Lung (tissue), 12 donors: ENCODE measurements around the gene ZFAND3. TPM values are rescaled to one million over a fixed set of nuclear protein-coding genes. Genes with fewer than 3 reads are reported as not detected.

ENCODE experiments used
- ATAC-seq: fragments of 200-7000 bp; cut with Tn5 transposase; one replicate; pipeline ENCODE4 v1.9.1; 2020; ENCODE audit warnings: moderate number of reproducible peaks; ENCODE audit not compliant: insufficient read depth, low FRiP score
- DNase-seq, 3 donors: peaks; one replicate each; pipeline ENCODE4 v3.0.0-alpha.2; 2013 to 2017
- H3K27ac ChIP-seq, 2 donors: one replicate each; pipeline ENCODE4 v1.5.1; 2013; ENCODE audit warnings: mild to moderate bottlenecking in 2 of 2, moderate library complexity in 2 of 2, control low read depth in 1 of 2, inconsistent platforms in 1 of 2, low read depth in 1 of 2, low read length in 1 of 2
- H3K27me3 ChIP-seq, 3 donors: one replicate each; pipeline ENCODE4 v1.5.1; 2013; ENCODE audit warnings: low read length in 2 of 3; ENCODE audit not compliant: control insufficient read depth in 3 of 3, insufficient read depth in 3 of 3
- H3K36me3 ChIP-seq, 4 donors: one replicate each; pipeline ENCODE4 v1.5.1; 2013; ENCODE audit warnings: low read length in 4 of 4, mild to moderate bottlenecking in 1 of 4, moderate library complexity in 1 of 4; ENCODE audit not compliant: control insufficient read depth in 4 of 4, insufficient read depth in 4 of 4
- H3K4me1 ChIP-seq, 5 donors: one replicate each; pipeline ENCODE4 v1.5.1; 2013; ENCODE audit warnings: low read length in 5 of 5, mild to moderate bottlenecking in 2 of 5, moderate library complexity in 1 of 5; ENCODE audit not compliant: control insufficient read depth in 5 of 5, insufficient read depth in 5 of 5
- H3K4me3 ChIP-seq: one replicate; pipeline ENCODE4 v1.5.1; 2013; ENCODE audit warnings: mild to moderate bottlenecking, control low read depth, moderate library complexity
- H3K9ac ChIP-seq, 2 donors: one replicate each; pipeline ENCODE4 v1.5.1; 2013; ENCODE audit warnings: low read length in 2 of 2, control low read depth in 1 of 2; ENCODE audit not compliant: insufficient read depth in 1 of 2
- H3K9me3 ChIP-seq, 4 donors: one replicate each; pipeline ENCODE4 v1.5.1; 2013; ENCODE audit warnings: low read length in 3 of 4, mild to moderate bottlenecking in 1 of 4, moderate library complexity in 1 of 4; ENCODE audit not compliant: control insufficient read depth in 4 of 4, insufficient read depth in 3 of 4
- WGBS, 2 donors: extraction: QIAGEN DNeasy Blood & Tissue Kit; methylation state at CpG; one replicate each; pipeline ENCODE4 v1.1.7; 2013; 5-methylcytosine and 5-hydroxymethylcytosine counted together
- polyA plus RNA-seq, 2 donors: library from polyadenylated mRNA; stranded (reverse); fragments of 200-250 nt; gene quantifications; one replicate each; pipeline ENCODE4 v1.2.1, GENCODE V29; 2013
- total RNA-seq, 2 donors: library from RNA; depleted of rRNA in 1 of 2; stranded (reverse); fragments of >200 nt in 1 of 2; gene quantifications; one replicate each; pipeline ENCODE4 v1.2.1, GENCODE V29; 2014 to 2021
- TF ChIP-seq, protein P1 (sequence below): IDR thresholded peaks from 2 replicates; pipeline ENCODE4 v1.5.1; 2012; ENCODE audit warnings: mild to moderate bottlenecking; ENCODE audit errors: control extremely low read depth, extremely low read depth
- donor health status: control.
- donor health status: control.
- donor health status: Bipolar disorder and iron deficiency.
- donor health status: healthy.
- donor health status: DM: yes; HTN: yes; CAD: no.

Gene ZFAND3
- total and polyA plus RNA-seq, 4 donors, result 27.6 to 63.6 (median 51.3) TPM

DNA sequence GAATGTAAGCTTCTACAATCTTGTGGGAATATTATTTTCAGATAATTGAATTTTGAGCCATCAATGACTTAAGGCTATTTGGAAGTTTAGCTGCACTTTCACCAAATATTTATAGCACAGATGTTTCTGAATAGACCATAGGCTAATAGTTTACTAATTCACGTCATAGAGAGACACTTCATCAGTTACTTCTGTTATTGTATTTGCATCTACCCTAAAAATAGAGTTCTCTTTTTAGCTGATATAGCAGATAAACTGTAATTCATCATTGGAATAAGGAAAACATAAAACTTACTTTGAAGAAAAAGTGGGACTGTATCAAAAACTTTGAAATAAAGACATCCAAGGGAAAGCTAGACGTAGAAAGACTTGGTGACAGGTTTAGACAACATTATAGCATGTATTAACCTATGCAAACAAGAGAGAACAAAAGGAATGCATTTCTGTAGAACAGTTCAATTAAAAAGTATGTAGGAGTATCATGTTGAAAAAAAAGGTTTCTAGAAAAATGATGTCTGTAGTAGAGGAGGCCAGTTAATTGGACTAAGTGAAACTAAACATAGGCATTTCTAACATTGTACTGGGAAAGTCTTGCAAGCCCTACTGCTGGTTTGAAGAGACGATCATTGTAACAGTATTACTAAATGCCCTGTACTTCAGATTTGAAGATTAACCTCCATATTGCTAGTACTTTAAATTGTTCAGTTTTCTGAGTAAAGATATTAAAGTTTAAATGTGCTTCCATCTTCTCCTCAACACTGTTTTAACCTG, 123.3 kb downstream of the ZFAND3 start:
- WGBS, 2 donors, result 60 to 62% methylated on average over 3 of the region's 3 CpGs
- H3K27ac ChIP-seq, result no peak overlapping the region
- TF ChIP-seq, protein P1, sequence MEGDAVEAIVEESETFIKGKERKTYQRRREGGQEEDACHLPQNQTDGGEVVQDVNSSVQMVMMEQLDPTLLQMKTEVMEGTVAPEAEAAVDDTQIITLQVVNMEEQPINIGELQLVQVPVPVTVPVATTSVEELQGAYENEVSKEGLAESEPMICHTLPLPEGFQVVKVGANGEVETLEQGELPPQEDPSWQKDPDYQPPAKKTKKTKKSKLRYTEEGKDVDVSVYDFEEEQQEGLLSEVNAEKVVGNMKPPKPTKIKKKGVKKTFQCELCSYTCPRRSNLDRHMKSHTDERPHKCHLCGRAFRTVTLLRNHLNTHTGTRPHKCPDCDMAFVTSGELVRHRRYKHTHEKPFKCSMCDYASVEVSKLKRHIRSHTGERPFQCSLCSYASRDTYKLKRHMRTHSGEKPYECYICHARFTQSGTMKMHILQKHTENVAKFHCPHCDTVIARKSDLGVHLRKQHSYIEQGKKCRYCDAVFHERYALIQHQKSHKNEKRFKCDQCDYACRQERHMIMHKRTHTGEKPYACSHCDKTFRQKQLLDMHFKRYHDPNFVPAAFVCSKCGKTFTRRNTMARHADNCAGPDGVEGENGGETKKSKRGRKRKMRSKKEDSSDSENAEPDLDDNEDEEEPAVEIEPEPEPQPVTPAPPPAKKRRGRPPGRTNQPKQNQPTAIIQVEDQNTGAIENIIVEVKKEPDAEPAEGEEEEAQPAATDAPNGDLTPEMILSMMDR, result no peak
- H3K9me3 ChIP-seq, result no peaks in the 10 kb centered on the region
- H3K9ac ChIP-seq, result no peak overlapping the region
- H3K27me3 ChIP-seq, result no peaks in the 10 kb centered on the region
- peak in 1 of 3 donors; percentile 31 for DNase-seq
- H3K4me1 ChIP-seq, result peaks cover 0 to 29% (median 23%) of the 10 kb centered on the region in 5 donors
- no peaks in the 10 kb centered on the region for H3K36me3 ChIP-seq
- no peak overlapping the region for H3K4me3 ChIP-seq
- ATAC-seq, result no peak

DNA sequence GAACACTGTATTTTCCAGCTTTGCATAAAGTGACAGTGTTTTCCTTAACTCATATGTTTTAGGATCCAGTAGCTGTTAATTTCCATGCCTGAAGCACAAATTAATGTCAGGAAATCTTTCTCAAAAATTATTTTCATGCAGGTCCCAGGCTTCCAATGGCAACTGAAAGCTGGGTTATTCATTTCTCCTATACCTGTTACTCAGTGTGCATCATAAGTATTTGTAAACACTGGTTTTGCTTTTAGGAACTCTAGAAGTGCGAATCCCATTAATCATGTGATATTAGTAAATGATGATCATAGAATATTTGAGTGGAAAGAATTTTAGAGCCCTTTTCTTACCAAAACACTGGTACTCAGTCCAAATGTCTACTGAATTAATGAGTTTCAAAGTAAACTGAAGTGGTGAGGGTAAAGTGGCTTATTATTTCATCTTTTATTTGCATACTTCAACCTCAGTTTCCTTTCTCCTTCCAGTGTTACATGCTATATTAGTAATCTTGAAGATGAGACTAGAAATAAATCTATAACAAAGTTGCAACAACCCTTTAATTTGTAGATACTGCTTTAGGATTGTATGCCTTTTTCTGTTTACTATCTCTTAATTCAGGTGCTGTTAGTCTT, 124.0 kb downstream of the ZFAND3 start:
- 82 to 89% methylated on average over 1 of the region's 1 CpG for WGBS, 2 donors
- H3K27me3 ChIP-seq, result no peaks in the 10 kb centered on the region
- no peak overlapping the region for H3K4me3 ChIP-seq
- TF ChIP-seq, protein P1, result no peak
- H3K27ac ChIP-seq, result no peak overlapping the region
- ATAC-seq (no peak), DNase-seq (no peak)
- H3K4me1 ChIP-seq, result peaks cover 0 to 27% (median 25%) of the 10 kb centered on the region in 5 donors
- H3K9ac ChIP-seq, result no peak overlapping the region
- no peaks in the 10 kb centered on the region for H3K9me3 ChIP-seq
- H3K36me3 ChIP-seq, result no peaks in the 10 kb centered on the region

DNA sequence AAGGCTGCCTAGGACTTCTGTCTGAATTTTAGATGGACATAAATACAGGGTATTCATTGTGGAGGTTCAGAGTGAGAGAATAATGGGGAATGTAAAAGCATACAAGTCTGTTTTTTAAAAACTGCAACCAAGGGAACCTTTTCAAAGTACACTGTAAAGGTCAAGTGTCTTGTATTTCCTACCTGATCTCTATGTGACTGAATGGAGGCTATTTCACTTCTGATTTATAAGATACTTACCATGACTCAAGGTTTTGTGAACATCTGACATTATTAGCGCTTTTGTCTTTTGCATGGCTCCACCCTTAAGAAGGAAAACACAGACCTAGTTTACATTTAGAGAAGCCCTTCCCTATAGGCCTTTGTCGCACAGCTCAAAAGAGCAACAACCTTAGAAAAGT, 126.5 kb downstream of the ZFAND3 start:
- Histone ChIP-seq H3K27me3 (no peaks in the 10 kb centered on the region), H3K9me3 (peaks cover 0 to 3% (median 0%) of the 10 kb centered on the region in 4 donors), H3K4me3 (no peak overlapping the region), H3K36me3 (no peaks in the 10 kb centered on the region), H3K9ac (no peak overlapping the region), H3K27ac (no peak overlapping the region), H3K4me1 (peaks cover 0 to 23% (median 16%) of the 10 kb centered on the region in 5 donors)
- 80 to 87% methylated on average over 2 of the region's 2 CpGs for WGBS, 2 donors
- TF ChIP-seq, protein P1, result no peak
- DNase-seq (no peak), ATAC-seq (no peak)
